ENCODE results near the gene PLA1A.

Gene PLA1A

DNA sequence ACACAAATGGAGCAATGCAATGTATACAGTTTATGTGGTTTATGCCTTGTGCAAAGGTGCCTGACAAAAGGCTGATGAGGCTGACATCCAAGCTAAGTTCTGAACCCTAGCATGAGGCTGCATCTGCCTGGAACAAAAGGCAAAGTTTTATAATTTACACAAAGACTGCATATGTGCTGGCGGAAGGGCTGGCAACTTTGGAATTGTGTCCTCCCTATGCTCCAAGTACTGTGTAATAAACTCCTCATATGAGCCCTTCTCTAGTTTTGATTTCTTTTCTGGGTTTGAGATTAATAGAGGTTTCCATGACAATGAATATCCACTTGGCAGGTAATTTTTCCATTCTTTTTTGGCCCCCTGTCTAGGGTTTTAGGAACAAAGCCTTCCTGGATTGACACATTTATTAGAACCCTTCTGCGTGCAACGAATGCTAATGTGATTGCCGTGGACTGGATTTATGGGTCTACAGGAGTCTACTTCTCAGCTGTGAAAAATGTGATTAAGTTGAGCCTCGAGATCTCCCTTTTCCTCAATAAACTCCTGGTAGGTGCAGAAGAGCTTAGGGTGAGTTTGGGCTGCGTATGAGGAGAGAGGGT is 10.8 kb downstream of the PLA1A start:
- no peak for DNase-seq (ENCODE audit: low spot score)

DNA sequence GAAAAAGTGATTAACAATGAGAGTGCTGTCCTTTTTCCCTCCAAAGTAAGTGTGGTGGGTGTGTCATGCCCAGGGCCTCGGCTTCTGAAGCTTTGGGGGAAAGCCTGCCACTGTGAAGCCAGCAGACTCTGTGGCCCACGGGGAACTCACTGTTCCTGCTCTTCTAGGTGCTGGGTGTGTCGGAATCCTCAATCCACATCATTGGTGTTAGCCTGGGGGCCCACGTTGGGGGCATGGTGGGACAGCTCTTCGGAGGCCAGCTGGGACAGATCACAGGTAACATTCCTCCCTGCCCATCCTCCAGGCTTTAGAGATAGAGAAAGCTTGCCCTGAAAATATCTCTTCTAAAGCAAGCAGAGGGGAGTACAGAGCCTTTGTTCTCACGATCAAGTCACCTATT is 11.6 kb downstream of the PLA1A start:
- DNase-seq (ENCODE audit: low spot score), result no peak

GRCh38 chr3:119611664-119612063 is 14.0 kb downstream of the PLA1A start:
- no peak for DNase-seq (ENCODE audit: low spot score)

DNA sequence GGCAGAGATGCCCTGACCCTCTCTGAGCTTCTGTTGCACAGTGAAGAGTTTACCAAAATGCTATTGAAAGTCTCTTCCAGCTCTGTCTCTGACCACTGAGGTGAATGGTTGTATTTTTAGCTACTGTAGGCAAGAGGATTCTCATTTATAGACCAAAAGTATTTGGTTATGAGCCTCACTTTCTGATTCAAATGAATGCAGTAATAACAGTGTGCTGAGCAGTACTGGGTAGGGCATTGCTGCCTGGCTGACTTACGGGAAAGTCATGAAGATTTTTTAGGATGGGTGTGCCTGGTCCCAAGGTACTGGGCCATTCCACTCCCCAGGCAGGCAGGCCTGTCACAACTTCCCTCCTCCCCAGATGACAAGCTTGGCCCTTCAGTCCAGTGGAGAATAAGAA is 15.5 kb downstream of the PLA1A start:
- no peak for DNase-seq (ENCODE audit: low spot score)

GRCh38 chr3:119613872-119614271 is 16.2 kb downstream of the PLA1A start:
- DNase-seq (ENCODE audit: low spot score), result no peak

GRCh38 chr3:119616056-119616455 is 18.4 kb downstream of the PLA1A start:
- DNase-seq (ENCODE audit: low spot score), result no peak

GRCh38 chr3:119619094-119619493 is 21.4 kb downstream of the PLA1A start:
- no peak for DNase-seq (ENCODE audit: low spot score)

DNA sequence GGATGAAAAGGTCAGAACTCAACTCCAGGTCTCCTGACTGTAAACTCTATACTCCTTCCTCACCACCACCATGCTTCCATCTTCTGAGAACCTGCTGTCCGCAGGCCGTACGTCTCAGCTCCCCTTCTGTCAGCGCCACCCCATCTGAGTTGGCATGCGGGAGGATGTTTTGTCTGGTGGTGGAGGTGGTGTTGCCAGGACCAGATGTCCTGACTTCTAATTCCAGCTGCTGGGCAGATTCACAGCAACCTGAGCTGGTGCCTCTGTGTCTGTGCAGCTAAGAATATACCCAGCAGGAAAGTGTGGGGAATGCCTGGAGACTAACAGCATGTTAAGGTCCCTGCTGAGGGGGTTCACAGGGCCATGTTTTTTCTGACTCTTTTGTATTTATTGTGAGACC is 23.2 kb downstream of the PLA1A start:
- DNase-seq (ENCODE audit: low spot score), result no peak

DNA sequence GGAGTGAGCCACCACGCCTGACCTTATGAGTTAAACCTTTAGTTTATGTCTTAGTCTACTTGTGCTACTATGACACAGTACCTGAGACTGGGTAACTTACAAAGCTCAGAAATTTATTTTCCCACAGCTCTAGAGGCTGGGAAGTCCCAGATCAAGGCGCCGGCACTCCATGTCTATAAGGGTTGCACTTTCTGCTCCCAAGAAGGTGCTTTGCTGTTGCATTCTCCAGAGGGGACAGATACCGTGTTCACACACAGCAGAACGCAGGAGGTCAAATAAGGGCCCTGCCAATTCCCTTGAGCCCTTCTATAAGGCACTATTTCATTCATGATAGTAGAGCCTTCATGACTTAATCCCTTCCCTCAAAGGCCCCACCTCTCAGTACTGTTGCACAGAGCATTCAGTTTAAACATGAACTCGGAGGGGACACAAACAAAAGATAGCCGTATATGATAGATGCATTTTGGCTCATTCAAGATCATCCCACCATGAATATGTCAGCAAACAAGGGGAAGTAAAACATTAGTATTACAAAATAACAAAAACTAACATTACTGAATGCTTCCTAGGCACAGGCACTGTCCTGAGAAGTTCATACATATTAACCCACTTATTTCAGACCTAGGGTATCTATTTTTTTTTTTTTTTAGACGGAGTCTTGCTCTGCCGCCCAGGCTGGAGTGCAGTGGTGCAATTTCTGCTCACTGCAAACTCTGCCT is 26.5 kb downstream of the PLA1A start:
- no peak for DNase-seq (ENCODE audit: low spot score)

DNA sequence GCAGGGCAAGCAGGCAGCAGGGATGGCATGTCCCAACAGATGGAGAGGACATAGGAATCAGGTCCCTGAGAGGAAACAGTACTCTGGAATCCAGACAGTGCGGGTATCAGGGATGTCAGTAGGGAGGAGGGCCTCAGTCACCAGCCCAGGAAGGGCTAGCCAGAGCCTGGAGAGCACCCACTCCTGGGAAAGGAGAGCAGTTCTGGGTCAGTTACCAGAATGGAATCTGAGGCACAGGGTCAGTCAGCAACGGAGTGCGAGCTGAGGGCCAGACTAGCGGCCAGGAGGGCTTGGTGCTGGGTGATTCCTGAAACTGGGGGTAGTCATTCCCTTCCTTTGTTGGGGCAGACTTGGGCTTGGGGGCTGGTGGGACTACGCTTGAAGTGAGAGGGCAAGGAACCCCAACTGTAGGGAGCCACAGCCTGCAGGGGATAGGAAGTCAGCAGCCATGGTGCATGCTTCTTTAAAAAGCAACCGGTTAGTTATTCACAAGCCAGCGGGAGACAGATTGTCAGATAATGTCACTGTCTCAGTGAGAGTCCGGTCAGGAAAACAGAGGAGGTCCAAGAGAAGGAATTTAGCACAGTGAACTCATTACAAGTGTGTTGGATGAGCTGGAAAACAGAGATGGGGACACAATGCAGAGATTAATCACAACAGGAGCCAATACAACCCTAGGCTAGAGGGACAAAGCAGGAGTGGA is 27.9 kb downstream of the PLA1A start:
- DNase-seq (ENCODE audit: low spot score), result no peak

GRCh38 chr3:119626196-119626595 is 28.5 kb downstream of the PLA1A start:
- DNase-seq (ENCODE audit: low spot score), result no peak

- no peak for DNase-seq (ENCODE audit: low spot score)
Observed at GRCh38 chr3:119627461-119627860, 29.8 kb downstream of the PLA1A start.

GRCh38 chr3:119628390-119628789 is 30.7 kb downstream of the PLA1A start:
- no peak for DNase-seq (ENCODE audit: low spot score)

DNA sequence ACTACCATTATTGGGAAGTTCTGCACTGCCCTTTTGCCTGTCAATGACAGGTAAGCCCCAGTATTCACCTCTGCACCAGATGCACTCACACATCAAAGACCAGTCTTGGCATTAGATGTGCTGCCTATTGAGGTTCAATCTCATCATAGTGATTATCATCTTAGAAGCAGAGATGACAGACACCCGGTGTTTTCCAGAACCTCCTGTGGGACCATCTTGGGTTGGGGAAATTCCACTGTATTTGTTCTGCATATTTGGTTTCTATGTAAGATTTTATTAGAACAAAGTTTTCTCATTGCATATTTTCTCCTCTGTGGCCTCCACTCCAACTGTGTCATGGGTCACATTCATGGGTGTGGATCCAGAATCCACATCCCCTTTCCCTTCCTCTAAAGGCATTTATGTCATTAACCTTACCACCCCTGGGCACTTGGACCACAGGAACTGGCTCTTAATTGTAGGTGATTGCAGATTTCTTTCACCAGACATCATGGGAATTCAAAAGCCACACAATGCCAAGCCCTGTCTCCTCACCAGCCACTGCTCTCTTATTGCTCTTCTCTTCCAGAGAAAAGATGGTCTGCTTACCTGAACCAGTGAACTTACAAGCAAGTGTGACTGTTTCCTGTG is 31.2 kb downstream of the PLA1A start:
- peak; percentile 46 for DNase-seq (ENCODE audit: low spot score)

DNA sequence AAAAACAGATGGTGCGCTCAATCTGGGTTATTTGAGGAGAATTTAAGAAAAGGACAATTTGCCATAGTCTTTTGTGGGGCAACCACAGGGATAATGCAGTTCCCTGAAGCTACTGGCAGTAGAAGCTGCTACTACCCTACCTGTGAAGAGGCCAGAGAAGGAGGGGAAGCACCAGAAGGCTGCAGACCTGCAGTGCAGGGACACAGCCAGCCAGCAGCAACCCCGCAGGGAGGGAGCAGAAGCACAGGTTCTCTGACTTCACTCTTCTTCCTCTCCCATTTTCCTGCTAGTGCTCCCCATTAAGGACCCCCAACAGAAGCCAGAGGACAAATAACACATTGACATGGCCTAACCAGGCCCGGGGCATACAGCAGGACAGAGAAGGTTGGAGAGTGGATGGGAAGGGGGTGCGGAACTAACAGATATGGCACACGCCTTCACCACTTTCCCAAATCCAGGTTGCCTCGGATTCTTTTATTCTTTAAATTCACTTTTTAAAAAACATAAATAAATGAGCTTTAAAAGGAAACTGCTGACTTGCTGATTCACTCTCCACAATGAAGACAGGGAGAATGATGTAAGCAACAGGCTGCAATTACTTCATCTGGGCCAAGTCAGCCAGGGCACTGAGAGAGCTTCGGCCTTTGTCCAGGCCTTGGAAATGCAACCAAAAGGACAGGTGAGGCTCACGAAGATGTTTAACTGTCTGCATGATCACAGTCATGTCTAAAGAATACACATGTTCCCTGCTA is 32.6 kb downstream of the PLA1A start:
- peak; percentile 84 for DNase-seq (ENCODE audit: low spot score)

DNA sequence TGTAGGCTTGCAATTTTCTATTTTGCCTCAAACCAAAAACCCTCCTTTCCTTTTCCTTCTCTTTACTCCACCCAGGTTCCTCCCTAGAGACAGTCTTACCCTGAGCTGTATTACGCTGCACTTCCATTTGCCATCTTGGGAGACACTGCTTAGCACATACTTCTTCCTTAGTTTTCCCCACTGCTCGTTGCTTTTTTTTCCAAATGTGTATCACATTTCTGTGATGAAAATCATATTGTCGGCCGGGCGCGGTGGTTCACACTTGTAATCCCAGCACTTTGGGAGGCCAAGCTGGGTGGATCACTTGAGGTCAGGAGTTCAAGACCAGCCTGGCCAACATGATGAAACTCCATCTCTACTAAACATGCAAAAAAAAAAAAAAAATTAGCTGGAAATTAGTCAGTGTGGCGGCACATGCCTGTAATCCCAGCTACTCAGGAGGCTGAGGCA is 33.2 kb downstream of the PLA1A start:
- DNase-seq (ENCODE audit: low spot score), result no peak

- no peak for DNase-seq (ENCODE audit: low spot score)
Observed at GRCh38 chr3:119631516-119631915, 33.8 kb downstream of the PLA1A start.

DNA sequence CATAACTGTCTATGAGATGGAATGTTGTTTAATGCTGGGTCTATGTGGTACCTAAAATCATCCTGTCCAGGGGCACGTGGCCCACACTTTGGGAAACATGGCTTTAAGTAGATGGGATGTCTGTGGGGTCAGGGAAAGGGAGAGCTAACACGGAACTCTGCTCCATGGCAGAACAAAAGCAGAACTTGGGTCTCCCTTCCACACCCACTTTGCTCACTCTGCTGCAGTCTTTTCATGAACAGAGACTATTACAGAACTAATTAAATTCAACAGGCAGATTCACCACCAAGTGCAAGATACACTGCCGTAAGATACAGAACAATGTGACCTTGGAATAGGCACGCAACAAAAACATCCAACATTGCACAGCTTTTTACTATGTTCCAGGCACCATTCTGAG is 34.5 kb downstream of the PLA1A start:
- no peak for DNase-seq (ENCODE audit: low spot score)

DNA sequence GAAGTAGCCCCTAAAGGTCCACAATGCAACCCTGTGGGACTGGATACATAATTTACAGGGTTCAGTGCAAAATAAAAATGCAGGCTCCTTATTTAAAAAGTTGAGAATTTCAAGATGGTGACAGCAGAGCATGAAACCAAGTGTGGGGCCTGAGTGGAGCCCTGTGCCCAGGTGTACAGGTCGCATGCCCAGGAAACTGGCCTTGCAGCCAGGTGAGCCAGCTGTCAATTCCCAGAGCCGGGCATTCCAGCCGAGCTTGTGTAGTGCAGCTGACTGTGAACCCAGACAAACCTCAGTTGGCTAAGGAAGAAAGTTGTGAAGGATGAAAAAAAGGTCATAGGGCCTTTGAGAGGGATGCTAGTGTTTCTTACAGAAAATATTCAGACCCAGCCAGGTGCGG is 35.1 kb downstream of the PLA1A start:
- DNase-seq (ENCODE audit: low spot score), result no peak

DNA sequence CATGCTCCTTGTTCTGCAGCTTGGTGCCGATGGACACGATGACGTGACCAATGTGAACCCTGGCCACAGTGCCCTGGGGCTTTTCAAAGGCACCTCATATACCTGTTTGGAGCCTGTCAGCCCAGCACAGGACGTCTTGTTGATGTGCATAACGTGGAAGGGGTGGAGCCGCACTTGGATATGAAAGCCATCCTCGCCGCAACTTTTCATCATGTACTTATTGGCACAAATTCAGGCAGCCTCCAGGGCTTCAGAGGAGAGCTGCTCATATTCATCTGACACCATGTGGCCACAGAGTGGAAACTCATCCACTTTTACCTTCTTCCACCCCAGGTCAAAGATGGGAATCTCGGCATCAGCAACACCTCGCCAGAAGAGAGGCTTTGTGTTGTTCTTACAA is 38.0 kb downstream of the PLA1A start:
- DNase-seq (ENCODE audit: low spot score), result no peak

DNA sequence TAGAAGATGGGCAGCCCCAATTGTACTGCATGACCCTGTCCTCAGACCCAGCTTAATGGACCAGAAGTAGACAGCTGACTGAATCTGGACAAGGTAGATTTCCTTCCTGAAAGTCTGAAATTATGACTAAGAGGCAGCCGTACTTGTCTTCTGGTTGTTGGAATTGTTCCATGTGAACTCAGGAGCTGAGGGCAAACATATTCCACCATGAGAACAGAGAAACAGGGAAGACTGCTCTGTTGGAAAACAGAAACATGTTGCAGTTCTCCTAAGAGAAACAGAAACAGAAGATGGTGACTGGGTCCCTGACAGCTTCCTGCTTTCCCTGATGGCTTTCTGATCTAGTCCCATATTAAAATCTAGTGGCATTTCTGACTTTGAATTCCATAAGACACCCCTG is 38.6 kb downstream of the PLA1A start:
- DNase-seq (ENCODE audit: low spot score), result no peak
